Liver (tissue), 9 donors: ENCODE results near the gene CD180. TPM values are rescaled to one million over a fixed set of nuclear protein-coding genes. Genes with fewer than 3 reads are reported as not detected.

Experiments used
- DNase-seq: peaks from one replicate; pipeline ENCODE4 v3.0.0-alpha.2; 2017; ENCODE audit warnings: low spot score
- H3K27ac ChIP-seq, 2 donors: one replicate each; pipeline ENCODE4 v1.7.0; 2013; ENCODE audit warnings: inconsistent platforms in 2 of 2, low read length in 2 of 2, control low read depth in 1 of 2, low read depth in 1 of 2, mild to moderate bottlenecking in 1 of 2
- H3K27me3 ChIP-seq, 4 donors: one replicate each; pipeline versions ENCODE4 v1.6.1 to v1.7.0; 2013; ENCODE audit warnings: low read length in 3 of 4, inconsistent platforms in 1 of 4, mild to moderate bottlenecking in 1 of 4, moderate library complexity in 1 of 4; ENCODE audit not compliant: control insufficient read depth in 4 of 4, insufficient read depth in 4 of 4
- H3K36me3 ChIP-seq, 4 donors: one replicate each; pipeline versions ENCODE4 v1.6.1 to v1.7.0; 2013; ENCODE audit warnings: low read length in 3 of 4, mild to moderate bottlenecking in 3 of 4, low read depth in 1 of 4, moderate library complexity in 1 of 4; ENCODE audit not compliant: control insufficient read depth in 4 of 4, insufficient read depth in 3 of 4
- H3K4me1 ChIP-seq, 4 donors: one replicate each; pipeline versions ENCODE4 v1.6.1 to v1.7.0; 2013; ENCODE audit warnings: low read length in 3 of 4, mild to moderate bottlenecking in 3 of 4, moderate library complexity in 1 of 4; ENCODE audit not compliant: control insufficient read depth in 4 of 4, insufficient read depth in 4 of 4
- H3K4me3 ChIP-seq, 3 donors: one replicate each; pipeline versions ENCODE4 v1.6.1 to v1.7.0; 2013; ENCODE audit warnings: low read length in 3 of 3, control low read depth in 1 of 3, low read depth in 1 of 3, mild to moderate bottlenecking in 1 of 3
- H3K9ac ChIP-seq, 2 donors: one replicate each; pipeline ENCODE4 v1.7.0; 2013; ENCODE audit warnings: low read length in 2 of 2, mild to moderate bottlenecking in 2 of 2, moderate library complexity in 2 of 2, control low read depth in 1 of 2, low read depth in 1 of 2
- H3K9me3 ChIP-seq, 4 donors: one replicate each; pipeline versions ENCODE4 v1.6.1 to v1.7.0; 2013; ENCODE audit warnings: low read length in 3 of 4; ENCODE audit not compliant: control insufficient read depth in 4 of 4
- ATF3 ChIP-seq: IDR thresholded peaks from 2 replicates; pipeline ENCODE4 v1.6.1; 2016; ENCODE audit warnings: antibody characterized with exemption
- EGR1 ChIP-seq, 2 donors: IDR thresholded peaks; 2 replicates each; pipeline ENCODE4 v1.6.1; 2016 to 2018; ENCODE audit warnings: antibody characterized with exemption in 2 of 2, low read depth in 2 of 2
- FOXA2 ChIP-seq: IDR thresholded peaks from 2 replicates; pipeline ENCODE4 v1.6.1; 2016; ENCODE audit warnings: antibody characterized with exemption
- GABPA ChIP-seq, 2 donors: IDR thresholded peaks in 1 of 2; conservative IDR thresholded peaks in 1 of 2; 2 replicates each; pipeline ENCODE4 v1.6.1; 2016; ENCODE audit warnings: antibody characterized with exemption in 2 of 2, mild to moderate bottlenecking in 1 of 2, moderate library complexity in 1 of 2
- HNF4G ChIP-seq: IDR thresholded peaks from 2 replicates; pipeline ENCODE4 v1.6.1; 2016; ENCODE audit warnings: antibody characterized with exemption
- JUND ChIP-seq, 2 donors: IDR thresholded peaks; 2 replicates each; pipeline ENCODE4 v1.6.1; 2016; ENCODE audit warnings: antibody characterized with exemption in 2 of 2
- NR2F2 ChIP-seq: IDR thresholded peaks from 2 replicates; pipeline ENCODE4 v1.6.1; 2016; ENCODE audit warnings: antibody characterized with exemption
- RAD21 ChIP-seq, 2 donors: IDR thresholded peaks; 2 replicates each; pipeline ENCODE4 v1.6.1; 2016; ENCODE audit warnings: antibody characterized with exemption in 2 of 2, mild to moderate bottlenecking in 2 of 2
- RXRA ChIP-seq, 2 donors: IDR thresholded peaks; 2 replicates each; pipeline ENCODE4 v1.6.1; 2017 to 2018; ENCODE audit warnings: antibody characterized with exemption in 2 of 2, mild to moderate bottlenecking in 1 of 2
- SP1 ChIP-seq: IDR thresholded peaks from 2 replicates; pipeline ENCODE4 v1.6.1; 2018; ENCODE audit warnings: antibody characterized with exemption, mild to moderate bottlenecking
- TAF1 ChIP-seq: conservative IDR thresholded peaks from 2 replicates; pipeline ENCODE4 v1.6.1; 2016; ENCODE audit warnings: antibody characterized with exemption, mild to moderate bottlenecking
- YY1 ChIP-seq: IDR thresholded peaks from 2 replicates; pipeline ENCODE4 v1.6.1; 2016; ENCODE audit warnings: antibody characterized with exemption, mild to moderate bottlenecking
- WGBS: extraction: QIAGEN DNeasy Blood & Tissue Kit; methylation state at CpG from one replicate; pipeline ENCODE4 v1.1.7; 2013; 5-methylcytosine and 5-hydroxymethylcytosine counted together
- polyA plus RNA-seq, 2 donors: library from polyadenylated mRNA; stranded (reverse) in 1 of 2; unstranded in 1 of 2; fragments of 200-250 nt in 1 of 2; fragments of >200 nt in 1 of 2; fragmentation: Nextera tagmentation in 1 of 2; extraction: Ambion mirVana in 1 of 2; gene quantifications; one replicate each; pipeline versions ENCODE4 v1.2.1 to v1.2.3, GENCODE V29; 2013 to 2015
- total RNA-seq, 2 donors: library from RNA; depleted of rRNA; stranded (reverse); fragments of >200 nt; gene quantifications; one replicate each; pipeline ENCODE4 v1.2.3, GENCODE V29; 2014
- TF ChIP-seq, protein P1 (sequence below): fragments of 150-350 bp; IDR thresholded peaks from 2 replicates; pipeline ENCODE4 v1.5.1; 2017; ENCODE audit warnings: improper control_type of control experiment, low read depth, low read length; ENCODE audit not compliant: missing input control
- TF ChIP-seq, protein P2 (sequence below): IDR thresholded peaks from 2 replicates; pipeline ENCODE4 v1.6.1; 2016; ENCODE audit warnings: antibody characterized with exemption, mild to moderate bottlenecking
- TF ChIP-seq, protein P3 (sequence below): IDR thresholded peaks from 2 replicates; pipeline ENCODE4 v1.6.1; 2016; ENCODE audit warnings: antibody characterized with exemption
- donor health status: healthy.
- donor health status: healthy.
- donor health status: healthy.
- donor health status: healthy.
- donor health status: healthy.

The CD180 gene
- total and polyA plus RNA-seq, 4 donors = 0.33 to 3.7 (median 0.78) TPM

DNA sequence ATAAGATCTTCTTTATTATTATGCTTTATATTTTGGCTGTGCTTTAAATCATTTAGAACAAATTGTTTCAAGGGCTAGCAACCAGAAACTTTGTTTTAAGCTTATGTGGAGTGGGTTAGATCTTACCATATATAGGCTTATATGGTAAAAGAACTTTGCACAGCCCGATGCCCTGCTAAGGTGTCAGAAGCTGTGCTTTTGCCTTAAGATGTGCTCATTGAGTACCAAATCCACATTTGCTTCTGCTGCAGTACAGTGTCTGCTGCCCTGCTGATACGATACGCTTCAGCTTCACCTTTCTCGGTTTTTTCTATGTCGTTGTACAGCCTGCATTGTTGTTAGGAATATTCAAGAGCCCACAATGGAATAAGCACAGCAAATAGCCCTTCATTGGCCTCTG, 34.8 kb downstream of the CD180 start (continued):
- TF ChIP-seq, protein P1, sequence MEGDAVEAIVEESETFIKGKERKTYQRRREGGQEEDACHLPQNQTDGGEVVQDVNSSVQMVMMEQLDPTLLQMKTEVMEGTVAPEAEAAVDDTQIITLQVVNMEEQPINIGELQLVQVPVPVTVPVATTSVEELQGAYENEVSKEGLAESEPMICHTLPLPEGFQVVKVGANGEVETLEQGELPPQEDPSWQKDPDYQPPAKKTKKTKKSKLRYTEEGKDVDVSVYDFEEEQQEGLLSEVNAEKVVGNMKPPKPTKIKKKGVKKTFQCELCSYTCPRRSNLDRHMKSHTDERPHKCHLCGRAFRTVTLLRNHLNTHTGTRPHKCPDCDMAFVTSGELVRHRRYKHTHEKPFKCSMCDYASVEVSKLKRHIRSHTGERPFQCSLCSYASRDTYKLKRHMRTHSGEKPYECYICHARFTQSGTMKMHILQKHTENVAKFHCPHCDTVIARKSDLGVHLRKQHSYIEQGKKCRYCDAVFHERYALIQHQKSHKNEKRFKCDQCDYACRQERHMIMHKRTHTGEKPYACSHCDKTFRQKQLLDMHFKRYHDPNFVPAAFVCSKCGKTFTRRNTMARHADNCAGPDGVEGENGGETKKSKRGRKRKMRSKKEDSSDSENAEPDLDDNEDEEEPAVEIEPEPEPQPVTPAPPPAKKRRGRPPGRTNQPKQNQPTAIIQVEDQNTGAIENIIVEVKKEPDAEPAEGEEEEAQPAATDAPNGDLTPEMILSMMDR = no peak
- TF ChIP-seq SP1 = no peak
- no peak for TF ChIP-seq JUND (IDR thresholded peaks at IDR 0.05)
- TF ChIP-seq RAD21 (IDR thresholded peaks at IDR 0.05) = no peak

- Histone ChIP-seq H3K4me1 (no peaks in the 10 kb centered on the region), H3K9ac (no peak overlapping the region), H3K27me3 (no peaks in the 10 kb centered on the region), H3K27ac (no peak overlapping the region), H3K36me3 (peaks cover 8 to 49% (median 34%) of the 10 kb centered on the region in 4 donors), H3K9me3 (no peaks in the 10 kb centered on the region), H3K4me3 (no peak overlapping the region)
- DNase-seq = no peak
- 87% methylated on average over 3 of the region's 3 CpGs for WGBS
- no peak for TF ChIP-seq FOXA2
- TF ChIP-seq, protein P2, sequence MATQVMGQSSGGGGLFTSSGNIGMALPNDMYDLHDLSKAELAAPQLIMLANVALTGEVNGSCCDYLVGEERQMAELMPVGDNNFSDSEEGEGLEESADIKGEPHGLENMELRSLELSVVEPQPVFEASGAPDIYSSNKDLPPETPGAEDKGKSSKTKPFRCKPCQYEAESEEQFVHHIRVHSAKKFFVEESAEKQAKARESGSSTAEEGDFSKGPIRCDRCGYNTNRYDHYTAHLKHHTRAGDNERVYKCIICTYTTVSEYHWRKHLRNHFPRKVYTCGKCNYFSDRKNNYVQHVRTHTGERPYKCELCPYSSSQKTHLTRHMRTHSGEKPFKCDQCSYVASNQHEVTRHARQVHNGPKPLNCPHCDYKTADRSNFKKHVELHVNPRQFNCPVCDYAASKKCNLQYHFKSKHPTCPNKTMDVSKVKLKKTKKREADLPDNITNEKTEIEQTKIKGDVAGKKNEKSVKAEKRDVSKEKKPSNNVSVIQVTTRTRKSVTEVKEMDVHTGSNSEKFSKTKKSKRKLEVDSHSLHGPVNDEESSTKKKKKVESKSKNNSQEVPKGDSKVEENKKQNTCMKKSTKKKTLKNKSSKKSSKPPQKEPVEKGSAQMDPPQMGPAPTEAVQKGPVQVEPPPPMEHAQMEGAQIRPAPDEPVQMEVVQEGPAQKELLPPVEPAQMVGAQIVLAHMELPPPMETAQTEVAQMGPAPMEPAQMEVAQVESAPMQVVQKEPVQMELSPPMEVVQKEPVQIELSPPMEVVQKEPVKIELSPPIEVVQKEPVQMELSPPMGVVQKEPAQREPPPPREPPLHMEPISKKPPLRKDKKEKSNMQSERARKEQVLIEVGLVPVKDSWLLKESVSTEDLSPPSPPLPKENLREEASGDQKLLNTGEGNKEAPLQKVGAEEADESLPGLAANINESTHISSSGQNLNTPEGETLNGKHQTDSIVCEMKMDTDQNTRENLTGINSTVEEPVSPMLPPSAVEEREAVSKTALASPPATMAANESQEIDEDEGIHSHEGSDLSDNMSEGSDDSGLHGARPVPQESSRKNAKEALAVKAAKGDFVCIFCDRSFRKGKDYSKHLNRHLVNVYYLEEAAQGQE = no peak
- TF ChIP-seq, protein P3, sequence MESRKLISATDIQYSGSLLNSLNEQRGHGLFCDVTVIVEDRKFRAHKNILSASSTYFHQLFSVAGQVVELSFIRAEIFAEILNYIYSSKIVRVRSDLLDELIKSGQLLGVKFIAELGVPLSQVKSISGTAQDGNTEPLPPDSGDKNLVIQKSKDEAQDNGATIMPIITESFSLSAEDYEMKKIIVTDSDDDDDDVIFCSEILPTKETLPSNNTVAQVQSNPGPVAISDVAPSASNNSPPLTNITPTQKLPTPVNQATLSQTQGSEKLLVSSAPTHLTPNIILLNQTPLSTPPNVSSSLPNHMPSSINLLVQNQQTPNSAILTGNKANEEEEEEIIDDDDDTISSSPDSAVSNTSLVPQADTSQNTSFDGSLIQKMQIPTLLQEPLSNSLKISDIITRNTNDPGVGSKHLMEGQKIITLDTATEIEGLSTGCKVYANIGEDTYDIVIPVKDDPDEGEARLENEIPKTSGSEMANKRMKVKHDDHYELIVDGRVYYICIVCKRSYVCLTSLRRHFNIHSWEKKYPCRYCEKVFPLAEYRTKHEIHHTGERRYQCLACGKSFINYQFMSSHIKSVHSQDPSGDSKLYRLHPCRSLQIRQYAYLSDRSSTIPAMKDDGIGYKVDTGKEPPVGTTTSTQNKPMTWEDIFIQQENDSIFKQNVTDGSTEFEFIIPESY = no peak
- no peak for TF ChIP-seq YY1
- no peak for TF ChIP-seq SP1
- TF ChIP-seq, protein P1 = no peak
- no peak for TF ChIP-seq RAD21 (IDR thresholded peaks at IDR 0.05)
- no peak for TF ChIP-seq HNF4G
- no peak for TF ChIP-seq TAF1
- TF ChIP-seq EGR1 (IDR thresholded peaks at IDR 0.05; ENCODE audit: low read depth in 2 of 2) = no peak
- no peak for TF ChIP-seq GABPA (IDR thresholded peaks at IDR 0.05 in 1 of 2, conservative IDR thresholded peaks at IDR 0.05 in 1 of 2)
- no peak for TF ChIP-seq RXRA (IDR thresholded peaks at IDR 0.05)
- TF ChIP-seq ATF3 = no peak
- no peak for TF ChIP-seq NR2F2
These were observed 35.6 kb downstream of the CD180 start for GRCh38 chr5:67160985-67161384.
